ENCODE data around the gene KRT2.

KRT2 gene

GRCh38 chr12:52628111-52628507, 23.9 kb downstream of the KRT2 start:
- H3K4me3 ChIP-seq (ENCODE audit: low read depth, low read length): no peak overlapping the region
- no peak for DNase-seq (ENCODE audit: low read depth)

DNA sequence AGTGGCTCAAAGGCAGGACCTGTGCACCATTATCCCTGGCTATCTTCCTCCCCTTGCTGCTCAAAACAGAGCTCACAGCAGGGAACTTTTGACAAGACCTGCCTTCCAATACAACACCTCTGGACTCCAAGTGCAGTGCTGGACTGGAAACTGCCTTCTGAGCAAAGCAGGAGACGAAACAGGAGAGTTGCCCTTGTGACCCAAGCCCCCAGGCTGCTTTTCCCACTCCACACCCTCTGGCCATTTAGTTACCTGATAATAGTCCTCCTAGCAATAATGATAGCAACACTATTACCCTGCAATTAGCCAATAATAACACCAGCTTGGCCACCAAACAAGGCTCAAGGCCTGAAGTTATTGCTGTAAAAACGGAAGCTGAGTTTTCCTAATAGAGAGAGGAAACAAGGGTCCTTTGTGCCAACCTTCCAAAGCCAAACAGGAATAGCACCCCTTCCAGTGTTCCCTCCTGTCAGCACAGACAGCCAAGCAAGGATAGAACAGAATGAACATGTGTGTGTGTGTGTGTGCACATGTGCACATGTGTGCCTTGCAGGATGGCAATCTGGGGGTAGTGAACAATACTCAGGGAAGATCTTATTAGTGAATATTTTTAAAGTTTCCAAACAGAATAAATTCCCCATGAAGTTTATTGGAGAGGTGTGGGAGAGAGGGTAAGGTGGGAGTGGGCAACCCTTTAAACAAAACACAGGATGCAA, 24.5 kb downstream of the KRT2 start:
- H3K4me3 ChIP-seq (ENCODE audit: low read depth, low read length): no peak overlapping the region

DNA sequence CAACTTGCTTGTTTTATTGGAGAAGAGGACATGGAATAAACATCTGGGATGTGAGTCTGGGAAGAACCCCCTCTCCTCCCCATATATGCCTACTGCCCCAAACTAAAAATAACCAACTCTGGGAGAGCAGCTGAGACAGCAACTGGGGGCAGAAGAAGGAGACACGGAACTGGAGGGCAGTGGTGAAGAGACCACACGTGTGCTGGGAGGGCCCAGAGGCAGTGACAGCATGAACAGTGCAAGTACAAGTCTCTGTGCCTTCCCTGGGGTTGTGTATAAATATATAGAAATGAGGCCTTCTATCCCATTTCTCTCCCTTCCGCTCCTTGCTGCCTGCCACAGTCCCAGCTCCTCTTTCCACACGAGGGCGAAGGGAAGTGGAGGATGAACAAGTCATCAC, 29.7 kb downstream of the KRT2 start:
- no peak overlapping the region for H3K4me3 ChIP-seq (ENCODE audit: low read depth, low read length)
- no peak for DNase-seq (ENCODE audit: low read depth)

More for the DNA sequence above, 24.5 kb downstream of the KRT2 start:
- no peak for DNase-seq (ENCODE audit: low read depth)

DNA sequence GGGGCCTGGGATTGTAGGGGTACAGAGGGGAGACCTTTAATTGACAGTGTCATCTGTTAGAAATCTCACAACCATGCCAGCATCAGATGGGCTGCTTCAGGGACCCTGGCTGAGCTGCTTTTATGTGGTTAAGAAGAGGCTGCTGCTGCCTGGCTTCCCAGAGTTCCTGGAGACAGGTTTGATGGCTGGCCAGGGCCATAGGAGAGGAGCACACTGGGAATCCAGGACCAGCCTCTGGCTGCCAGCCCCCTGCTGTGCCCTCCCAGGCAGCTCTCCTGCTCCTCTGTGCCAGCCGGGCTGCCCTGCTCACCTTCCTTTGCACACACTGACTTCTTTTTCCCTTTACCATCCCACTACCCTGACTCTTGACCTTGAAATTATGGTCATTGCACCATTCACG, 33.1 kb downstream of the KRT2 start:
- H3K4me3 ChIP-seq (ENCODE audit: low read depth, low read length): no peak overlapping the region

GRCh38 chr12:52618216-52618615, 33.8 kb downstream of the KRT2 start, which contains the start of gene KRT73:
TSS of gene KRT73 (minus strand) at chr12:52618559. CDS start at chr12:52618524, 35 bp downstream.
- no peak for DNase-seq (ENCODE audit: low read depth)
- no peak within 1 kb of the TSS for H3K4me3 ChIP-seq (ENCODE audit: low read depth, low read length)

More for the DNA sequence above, 33.1 kb downstream of the KRT2 start:
- DNase-seq (ENCODE audit: low read depth): no peak

GRCh38 chr12:52617403-52617785, 34.6 kb downstream of the KRT2 start:
- no peak for DNase-seq (ENCODE audit: low read depth)
- H3K4me3 ChIP-seq (ENCODE audit: low read depth, low read length): no peak overlapping the region

DNA sequence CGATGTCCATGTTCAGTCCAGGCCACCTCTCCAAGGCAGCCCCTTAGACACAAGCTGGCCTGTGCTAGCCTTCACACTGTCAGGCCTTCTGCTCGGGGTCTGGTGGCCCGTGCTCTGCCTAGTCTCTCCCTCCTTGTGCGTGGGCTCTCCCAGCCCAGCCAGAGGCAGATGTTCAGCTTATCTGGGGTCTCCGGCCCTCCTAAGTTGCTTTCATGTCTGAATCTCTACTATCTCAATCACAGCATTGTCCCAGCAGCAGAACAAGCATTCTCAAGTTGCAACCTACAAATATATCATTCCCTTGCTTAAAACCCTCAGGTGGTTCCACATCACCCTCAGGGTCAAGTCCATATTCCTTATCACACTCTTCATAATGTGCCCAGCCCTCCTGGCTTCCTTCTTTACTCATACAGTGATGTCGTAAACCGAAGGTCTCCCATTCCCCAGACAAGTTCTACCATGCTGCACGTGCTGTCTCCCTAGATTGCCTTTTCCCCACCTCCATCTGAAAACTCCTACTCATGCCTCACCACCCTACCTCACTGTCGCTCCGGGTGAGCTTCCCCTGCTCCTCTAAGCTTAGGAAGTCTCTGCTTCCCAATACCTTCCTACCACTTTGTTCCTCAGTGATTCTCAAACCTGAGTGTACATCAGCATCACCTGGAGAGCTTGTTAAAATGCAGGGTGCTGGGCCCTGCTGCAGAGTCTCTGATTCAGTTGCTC, 35.2 kb downstream of the KRT2 start:
- no peak for DNase-seq (ENCODE audit: low read depth)
- no peak overlapping the region for H3K4me3 ChIP-seq (ENCODE audit: low read depth, low read length)

GRCh38 chr12:52615912-52616311, 36.1 kb downstream of the KRT2 start:
- DNase-seq (ENCODE audit: low read depth): no peak
- no peak overlapping the region for H3K4me3 ChIP-seq (ENCODE audit: low read depth, low read length)

- no peak for DNase-seq (ENCODE audit: low read depth)
- no peak overlapping the region for H3K4me3 ChIP-seq (ENCODE audit: low read depth, low read length)
Measured at GRCh38 chr12:52615208-52615868, 36.7 kb downstream of the KRT2 start.

DNA sequence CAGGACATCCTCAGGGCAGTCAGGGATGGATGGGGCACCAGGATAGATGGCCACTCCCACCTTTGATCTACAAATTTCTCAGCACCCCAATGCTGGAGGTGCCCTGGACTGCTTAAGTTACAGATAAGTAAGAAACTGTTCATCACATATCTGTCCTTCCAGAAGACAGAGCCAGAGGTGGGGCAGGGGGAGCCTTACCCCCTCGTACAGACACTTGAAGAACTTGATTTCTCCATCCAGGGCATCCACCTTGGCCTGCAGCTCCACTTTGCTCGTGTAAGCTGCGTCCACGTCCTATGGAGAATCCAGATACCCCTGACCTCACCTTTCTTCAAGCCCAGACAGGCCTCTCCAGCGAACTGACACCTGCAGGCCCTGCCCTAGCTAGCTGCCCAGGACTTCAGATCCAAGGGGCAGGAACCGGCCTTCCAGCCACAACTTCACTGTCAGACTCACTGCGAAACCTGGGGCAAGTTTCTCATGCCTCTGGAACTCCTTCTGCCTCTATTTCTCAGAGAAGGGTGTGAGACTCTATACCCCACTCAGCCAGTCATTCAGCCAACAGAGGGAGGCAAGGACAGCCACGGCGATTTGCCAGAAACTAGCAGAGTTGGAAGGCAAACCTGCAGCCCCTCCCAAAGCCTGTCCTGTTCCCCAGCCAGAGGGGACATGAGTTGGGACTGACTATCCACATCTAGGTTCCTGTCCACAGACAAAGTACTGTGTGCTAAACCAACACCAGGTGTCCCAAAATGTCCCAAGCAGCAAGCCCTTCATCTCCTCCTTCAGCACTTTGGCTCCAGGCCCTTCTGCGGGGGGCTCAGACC, 37.4 kb downstream of the KRT2 start:
- H3K4me3 ChIP-seq (ENCODE audit: low read depth, low read length): no peak overlapping the region
- DNase-seq (ENCODE audit: low read depth): no peak

GRCh38 chr12:52613384-52614030, 38.5 kb downstream of the KRT2 start:
- DNase-seq (ENCODE audit: low read depth): no peak
- no peak overlapping the region for H3K4me3 ChIP-seq (ENCODE audit: low read depth, low read length)

- DNase-seq (ENCODE audit: low read depth): no peak
- H3K4me3 ChIP-seq (ENCODE audit: low read depth, low read length): no peak overlapping the region
Measured at GRCh38 chr12:52612431-52613383, 39.3 kb downstream of the KRT2 start.

DNA sequence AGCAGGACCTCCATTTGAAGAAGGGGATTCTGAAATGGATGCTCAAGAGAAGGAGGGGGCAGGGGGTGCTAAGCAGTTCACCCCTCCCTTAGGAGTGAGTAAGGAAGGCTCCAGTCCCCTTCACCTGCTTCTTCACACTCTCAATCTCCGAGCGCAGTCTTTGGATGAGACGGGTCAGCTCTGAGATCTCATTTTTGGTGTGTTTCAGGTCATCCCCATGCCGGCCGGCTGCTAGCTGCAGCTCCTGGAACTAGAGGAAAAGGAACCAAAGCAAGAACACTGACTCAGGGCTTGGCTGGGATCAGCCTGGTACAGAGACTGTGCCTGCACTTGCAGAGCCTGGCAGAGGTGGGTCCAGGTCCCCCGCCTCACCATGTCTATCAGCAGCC, 40.9 kb downstream of the KRT2 start:
- DNase-seq (ENCODE audit: low read depth): no peak
- H3K4me3 ChIP-seq (ENCODE audit: low read depth, low read length): no peak overlapping the region

DNA sequence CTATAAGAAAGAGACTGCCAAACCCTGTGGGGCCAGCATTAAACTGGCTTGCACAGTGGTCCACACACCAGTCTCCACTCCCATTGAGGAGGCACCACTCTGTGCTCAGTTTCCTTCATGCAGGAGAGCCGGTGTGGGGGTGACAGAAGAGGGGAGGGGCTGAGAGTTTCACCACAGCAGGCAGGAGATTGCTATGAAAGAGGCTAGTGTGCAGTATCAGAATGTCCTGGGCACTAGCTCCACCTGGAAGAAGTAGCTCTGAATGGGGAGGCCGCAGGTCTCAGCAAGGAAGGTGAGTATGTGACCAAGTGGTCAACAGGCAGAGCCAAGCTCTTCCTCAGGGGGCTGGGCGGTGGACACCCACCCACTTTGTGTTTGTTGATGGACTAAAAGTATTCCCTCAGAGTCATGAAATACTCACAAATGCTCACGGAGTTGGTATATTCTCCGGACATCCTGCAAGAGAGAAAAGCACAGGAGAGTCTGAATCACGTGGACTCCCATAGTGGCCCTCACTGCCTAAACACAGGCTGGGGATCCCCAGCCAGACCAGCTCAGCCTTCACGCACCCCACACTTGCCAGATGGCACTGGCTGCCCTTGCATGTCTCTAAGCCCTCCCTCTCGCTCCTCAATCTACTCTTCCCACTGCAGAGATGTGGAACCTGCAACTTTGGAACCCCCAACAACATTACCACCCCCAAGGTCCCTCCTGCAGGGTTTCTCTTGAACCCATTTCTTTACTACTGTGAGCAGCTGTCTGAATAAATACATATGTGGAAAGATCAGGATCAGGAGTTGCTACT, 43.0 kb downstream of the KRT2 start:
- no peak overlapping the region for H3K4me3 ChIP-seq (ENCODE audit: low read depth, low read length)
- no peak for DNase-seq (ENCODE audit: low read depth)

DNA sequence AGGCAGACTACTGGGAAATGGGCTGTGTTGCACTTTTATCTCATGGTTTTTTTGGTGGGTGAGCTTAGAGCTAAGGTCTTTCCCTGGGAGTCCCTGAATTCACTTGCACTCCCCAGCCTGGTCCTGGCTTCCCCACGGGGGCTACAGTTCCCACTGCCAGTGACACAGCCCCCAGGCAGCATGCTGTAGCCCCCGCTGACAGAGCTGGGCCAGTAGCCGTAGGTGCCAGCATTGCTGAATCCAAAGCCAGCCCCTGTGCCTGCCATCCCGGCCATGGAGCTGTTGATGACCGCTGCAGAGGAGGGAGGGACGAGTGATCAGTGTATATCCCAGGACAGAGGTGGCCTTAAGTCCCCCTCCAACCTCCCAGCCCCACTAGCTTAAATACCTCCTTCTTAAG, 43.9 kb downstream of the KRT2 start:
- no peak for DNase-seq (ENCODE audit: low read depth)
- no peak overlapping the region for H3K4me3 ChIP-seq (ENCODE audit: low read depth, low read length)

DNA sequence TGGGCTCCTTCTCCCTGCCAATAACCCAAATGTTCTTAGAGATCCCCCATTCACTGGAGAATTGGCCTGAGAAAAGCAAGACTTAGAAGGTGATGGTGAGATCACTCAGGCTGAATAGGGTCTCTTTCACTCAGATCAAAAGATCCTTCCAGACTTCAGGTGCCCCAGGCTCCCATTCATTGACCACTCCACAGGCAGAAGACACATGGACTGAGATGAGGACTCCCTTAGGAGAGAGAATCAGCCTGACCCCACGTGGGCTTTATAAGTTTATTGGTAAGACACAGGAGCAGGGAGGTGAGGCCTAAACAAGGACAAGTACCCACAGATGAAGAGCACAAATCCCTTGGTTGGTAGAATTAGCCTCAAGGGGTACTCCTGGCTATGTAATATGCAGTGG, 44.7 kb downstream of the KRT2 start:
- no peak overlapping the region for H3K4me3 ChIP-seq (ENCODE audit: low read depth, low read length)

GRCh38 chr12:52606581-52607218, 45.3 kb downstream of the KRT2 start:
- no peak for DNase-seq (ENCODE audit: low read depth)
- no peak overlapping the region for H3K4me3 ChIP-seq (ENCODE audit: low read depth, low read length)

More for the DNA sequence above, 44.7 kb downstream of the KRT2 start:
- no peak for DNase-seq (ENCODE audit: low read depth)

Measured in skeletal muscle cell (primary cell).